ENCODE data around the gene PDE8B.

GRCh38 chr5:77337686-77338085, 127.2 kb downstream of the PDE8B start:
- TF ChIP-seq EP300 (IDR thresholded peaks at IDR 0.05) (no peak), CTCF (IDR thresholded peaks at IDR 0.05) (no peak)

All from sigmoid colon (tissue), 4 donors.